Sigmoid colon (tissue), 3 donors: ENCODE results near the gene LSM12.

ENCODE experiments used
- POLR2A ChIP-seq, 2 donors: fragments of 450-650 bp; IDR thresholded peaks; one replicate each; pipeline ENCODE4 v1.6.1; 2016; ENCODE audit warnings: antibody characterized with exemption in 2 of 2, mild to moderate bottlenecking in 2 of 2, moderate library complexity in 2 of 2
- TF ChIP-seq, protein P1 (sequence below), 4 experiments: fragments of 450-650 bp in 3 of 4; fragments of 200-600 bp in 1 of 4; IDR thresholded peaks; one replicate each; pipeline ENCODE4 v1.5.1; 2016 to 2019; ENCODE audit warnings: antibody characterized with exemption in 4 of 4, mild to moderate bottlenecking in 3 of 4, moderate library complexity in 2 of 4

DNA sequence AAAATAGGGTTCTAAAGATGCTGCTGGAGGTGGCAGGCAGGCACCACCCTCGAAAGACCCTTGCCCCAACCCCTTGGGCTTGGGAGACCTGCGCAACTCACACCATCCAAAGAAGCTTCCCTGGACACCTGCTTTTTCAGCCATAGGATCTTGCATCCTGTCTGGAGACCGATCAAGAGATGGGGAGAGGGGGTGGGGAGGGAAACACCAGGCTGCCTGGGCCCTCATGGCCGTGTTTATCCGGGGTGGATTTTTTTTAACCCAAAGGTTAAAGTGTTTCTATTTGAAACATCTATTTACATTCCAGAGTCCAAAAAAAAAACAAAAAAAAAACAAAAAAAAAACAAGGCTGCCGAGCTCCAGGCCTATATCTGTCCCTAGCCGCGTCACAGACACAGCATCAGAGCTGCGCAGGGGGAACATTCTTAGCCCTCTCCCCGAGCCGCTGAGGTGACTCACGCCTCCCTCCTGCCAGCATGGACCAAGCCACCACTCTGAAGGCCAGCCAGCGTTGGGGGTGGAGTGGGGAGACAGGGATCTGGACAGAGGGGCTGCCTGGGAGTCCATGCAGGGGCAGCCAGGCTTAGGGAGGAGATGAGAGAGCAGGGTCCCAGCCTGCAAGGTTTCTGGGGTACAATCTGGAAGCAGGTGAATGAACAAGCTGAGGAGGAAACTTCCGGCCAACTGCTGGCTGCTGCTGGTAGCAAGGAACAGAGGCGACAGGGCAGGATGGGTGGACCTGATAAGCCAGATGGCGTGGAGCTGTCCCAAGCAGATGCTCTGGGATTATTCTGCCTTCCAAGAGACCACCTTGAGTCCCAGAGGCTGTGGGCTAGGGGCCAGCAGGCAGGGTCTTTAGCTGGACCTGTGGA is 42.2 kb upstream of the LSM12 start:
- no peak for TF ChIP-seq POLR2A (IDR thresholded peaks at IDR 0.05)
- TF ChIP-seq, protein P1, sequence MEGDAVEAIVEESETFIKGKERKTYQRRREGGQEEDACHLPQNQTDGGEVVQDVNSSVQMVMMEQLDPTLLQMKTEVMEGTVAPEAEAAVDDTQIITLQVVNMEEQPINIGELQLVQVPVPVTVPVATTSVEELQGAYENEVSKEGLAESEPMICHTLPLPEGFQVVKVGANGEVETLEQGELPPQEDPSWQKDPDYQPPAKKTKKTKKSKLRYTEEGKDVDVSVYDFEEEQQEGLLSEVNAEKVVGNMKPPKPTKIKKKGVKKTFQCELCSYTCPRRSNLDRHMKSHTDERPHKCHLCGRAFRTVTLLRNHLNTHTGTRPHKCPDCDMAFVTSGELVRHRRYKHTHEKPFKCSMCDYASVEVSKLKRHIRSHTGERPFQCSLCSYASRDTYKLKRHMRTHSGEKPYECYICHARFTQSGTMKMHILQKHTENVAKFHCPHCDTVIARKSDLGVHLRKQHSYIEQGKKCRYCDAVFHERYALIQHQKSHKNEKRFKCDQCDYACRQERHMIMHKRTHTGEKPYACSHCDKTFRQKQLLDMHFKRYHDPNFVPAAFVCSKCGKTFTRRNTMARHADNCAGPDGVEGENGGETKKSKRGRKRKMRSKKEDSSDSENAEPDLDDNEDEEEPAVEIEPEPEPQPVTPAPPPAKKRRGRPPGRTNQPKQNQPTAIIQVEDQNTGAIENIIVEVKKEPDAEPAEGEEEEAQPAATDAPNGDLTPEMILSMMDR (IDR thresholded peaks at IDR 0.05), result no peak
